Panc1 (cell line): Measurements from ENCODE around the gene TAC3. TPM values are rescaled to one million over a fixed set of nuclear protein-coding genes. Genes with fewer than 3 reads are reported as not detected.

ENCODE experiments used
- ATAC-seq: fragments of 200-7000 bp; cut with Tn5 transposase; 2 replicates; pipeline ENCODE4 v1.9.1; 2020; ENCODE audit warnings: mild to moderate bottlenecking, moderate library complexity
- BruUV-seq: library from RNA; stranded (reverse); fragments of 400-500 nt; replicated peaks from 2 replicates; lab custom pipeline; 2021; lab: Mats Ljungman, UMichigan
- CTCF ChIA-PET: fragments of 300-600 bp; sonication (Branson Sonifier 250); formaldehyde crosslinking; loops from one replicate; lab custom pipeline; 2022; ENCODE audit warnings: antibody characterized with exemption; lab: Charles Lee
- POLR2A ChIA-PET: fragments of 300-600 bp; sonication (Branson Sonifier 250); formaldehyde crosslinking; loops from one replicate; lab custom pipeline; 2022; ENCODE audit warnings: antibody characterized with exemption; lab: Charles Lee
- DNase-seq: peaks from one replicate; pipeline ENCODE4 v3.0.0-alpha.2; 2010; ENCODE audit warnings: low read depth, low spot score
- H3K27ac ChIP-seq: 2 replicates; pipeline ENCODE4 v1.5.1; 2011; ENCODE audit warnings: mild to moderate bottlenecking, low read length, inconsistent platforms
- H3K27me3 ChIP-seq: fragments of 200-500 bp; sonication (Bioruptor generic); 2 replicates; pipeline ENCODE4 v1.6.0; 2014; ENCODE audit warnings: low read length, inconsistent platforms; ENCODE audit not compliant: control insufficient read depth, insufficient read depth
- H3K36me3 ChIP-seq: fragments of 200-500 bp; sonication (Bioruptor generic); 2 replicates; pipeline ENCODE4 v1.5.1; 2014; ENCODE audit warnings: inconsistent platforms, mild to moderate bottlenecking, low read length, moderate library complexity; ENCODE audit not compliant: control insufficient read depth, insufficient read depth
- H3K4me1 ChIP-seq: 2 replicates; pipeline ENCODE4 v1.5.1; 2011; ENCODE audit warnings: inconsistent platforms, mild to moderate bottlenecking, low read length, moderate library complexity; ENCODE audit not compliant: control insufficient read depth, insufficient read depth
- H3K4me3 ChIP-seq, 2 experiments: 2 replicates each; pipeline ENCODE4 v1.5.1; 2011 to 2012; ENCODE audit warnings: low read depth in 2 of 2, low read length in 2 of 2, mild to moderate bottlenecking in 2 of 2, inconsistent platforms in 1 of 2, moderate library complexity in 1 of 2
- H3K9me3 ChIP-seq: fragments of 200-500 bp; sonication (Bioruptor generic); 2 replicates; pipeline ENCODE4 v1.5.1; 2014; ENCODE audit warnings: low read depth, mild to moderate bottlenecking, inconsistent platforms, low read length, moderate library complexity; ENCODE audit not compliant: control insufficient read depth, insufficient read depth
- CTCF ChIP-seq: fragments of 450-650 bp; IDR thresholded peaks from 2 replicates; pipeline ENCODE4 v1.5.1; 2017; ENCODE audit warnings: mild to moderate bottlenecking
- POLR2AphosphoS5 ChIP-seq: IDR thresholded peaks from 2 replicates; pipeline ENCODE4 v1.6.1; 2012; ENCODE audit warnings: mild to moderate bottlenecking, low read depth, low read length, moderate library complexity
- REST ChIP-seq, 2 experiments: IDR thresholded peaks; 2 replicates each; pipeline ENCODE4 v1.6.1; 2011 to 2012; ENCODE audit warnings: low read depth in 2 of 2, control low read depth in 1 of 2, low read length in 1 of 2, mild to moderate bottlenecking in 1 of 2, moderate library complexity in 1 of 2; ENCODE audit not compliant: insufficient read depth in 1 of 2
- SIN3A ChIP-seq: IDR thresholded peaks from 2 replicates; pipeline ENCODE4 v1.6.1; 2012; ENCODE audit warnings: low read depth, mild to moderate bottlenecking, low read length, moderate library complexity, borderline replicate concordance; ENCODE audit not compliant: insufficient read depth
- TCF7L2 ChIP-seq: IDR thresholded peaks from 2 replicates; pipeline ENCODE4 v1.6.1; 2011; ENCODE audit warnings: mild to moderate bottlenecking, low read depth, low read length, inconsistent platforms
- in situ Hi-C: cut with HindIII; loops from 2 replicates; pipeline ENCODE4 v1.10.0; 2016; ENCODE audit warnings: low sequenced_read_pairs, low pct_unique_long_range_greater_than_20kb
- intact Hi-C: fragments of 100-400 bp; cut with micrococcal nuclease; formaldehyde crosslinking; loops from one replicate; pipeline ENCODE4 v1.10.0; 2022; ENCODE audit not compliant: unreplicated experiment
- total RNA-seq: library from RNA; stranded (reverse); gene quantifications from one replicate; pipeline ENCODE4 v1.2.1, GENCODE V29; 2021; ENCODE audit not compliant: unreplicated experiment

The TAC3 gene
- total RNA-seq, 1 experiment from 2014 or later = not detected

- H3K36me3 ChIP-seq = no peaks in the 10 kb centered on the region
- no peaks in the 10 kb centered on the region for H3K4me1 ChIP-seq
- in situ Hi-C loops = no loop called here
- ATAC-seq (no peak), DNase-seq (no peak)
- H3K27ac ChIP-seq = no peak overlapping the region
- H3K4me3 ChIP-seq = no peak overlapping the region
- TF ChIP-seq TCF7L2 (no peak), POLR2AphosphoS5 (no peak), REST (IDR thresholded peaks at IDR 0.05; ENCODE audit: insufficient read depth in 1 of 2, low read depth in 2 of 2, low read length in 1 of 2) (no peak), CTCF (no peak), SIN3A (no peak)
- no peaks in the 10 kb centered on the region for H3K9me3 ChIP-seq
- intact Hi-C loops = no loop called here
- peaks cover 22% of the 10 kb centered on the region for H3K27me3 ChIP-seq
- POLR2A ChIA-PET = no interaction called here
- CTCF ChIA-PET = no interaction called here
- no TSS peak for BruUV-seq
These were observed 24.4 kb upstream of the TAC3 start for GRCh38 chr12:57040750-57041149.

- no peaks in the 10 kb centered on the region for H3K9me3 ChIP-seq
- DNase-seq (no peak), ATAC-seq (no peak)
- H3K36me3 ChIP-seq = no peaks in the 10 kb centered on the region
- H3K27ac ChIP-seq = no peak overlapping the region
- no peaks in the 10 kb centered on the region for H3K4me1 ChIP-seq
- BruUV-seq = no TSS peak
- in situ Hi-C loops = no loop called here
- TF ChIP-seq POLR2AphosphoS5 (no peak), CTCF (no peak), REST (IDR thresholded peaks at IDR 0.05; ENCODE audit: insufficient read depth in 1 of 2, low read depth in 2 of 2, low read length in 1 of 2) (no peak), TCF7L2 (no peak), SIN3A (no peak)
- CTCF ChIA-PET = no interaction called here
- POLR2A ChIA-PET = no interaction called here
- H3K27me3 ChIP-seq = peaks cover 17% of the 10 kb centered on the region
- intact Hi-C loops = no loop called here
- no peak overlapping the region for H3K4me3 ChIP-seq
These were observed 23.9 kb upstream of the TAC3 start for GRCh38 chr12:57040211-57040610.
